ENCODE measurements around the gene PLA2G4B. TPM values are rescaled to one million over a fixed set of nuclear protein-coding genes. Genes with fewer than 3 reads are reported as not detected.

Gene PLA2G4B
- total RNA-seq, 1 experiment from 2014 or later: 3.7 TPM

- no peaks in the 10 kb centered on the region for H4K20me1 ChIP-seq (ENCODE audit: control insufficient read depth, insufficient read depth, insufficient read length)
- H2AFZ ChIP-seq (ENCODE audit: low read length): no peak overlapping the region
- Mint-ChIP-seq H3K9me3 (no peaks in the 10 kb centered on the region; a peak in 1 of 5 replicates), H3K4me1 (peaks cover 11 to 14% of the 10 kb centered on the region in 2 experiments), H3K36me3 (ENCODE audit: insufficient read depth in 1 of 3, low read depth in 3 of 3) (no peaks in the 10 kb centered on the region), H3K27ac (no peak overlapping the region), H3K4me3 (no peak overlapping the region), H3K27me3 (ENCODE audit: low read depth) (peaks cover 1% of the 10 kb centered on the region; the same call in 1 of the 2 replicates)
- TF ChIP-seq CTCF (conservative IDR thresholded peaks at IDR 0.05): no peak
- no peak overlapping the region for H3K23ac ChIP-seq (ENCODE audit: insufficient read length, low read depth, low read length)
- DNase-seq: no peak
- H4K8ac ChIP-seq (replicated peaks; ENCODE audit: insufficient read length, low read depth, low read length): no peak overlapping the region
- H3K18ac ChIP-seq (ENCODE audit: insufficient read length, low read depth, low read length): no peak overlapping the region
- no peak overlapping the region for H2BK15ac ChIP-seq (ENCODE audit: low read depth, low read length)
- no peak overlapping the region for H3T11ph ChIP-seq (ENCODE audit: low read length)
- no peak overlapping the region for H4K91ac ChIP-seq (ENCODE audit: insufficient read length, low read depth, low read length)
- H3K79me2 ChIP-seq (ENCODE audit: insufficient read depth, low read length): no peaks in the 10 kb centered on the region
- no peak overlapping the region for H3K56ac ChIP-seq (ENCODE audit: insufficient read length, low read depth, low read length)
- H2BK20ac ChIP-seq (ENCODE audit: low read depth, low read length, poor library complexity, severe bottlenecking): no peak overlapping the region
- no CpG with 5 or more reads among the region's 3 CpGs for WGBS (ENCODE audit: extremely low coverage, insufficient read length, low lambda C conversion rate)
- no peak overlapping the region for H3K4ac ChIP-seq (ENCODE audit: low read depth, low read length)
- no peaks in the 10 kb centered on the region for H3K23me2 ChIP-seq (ENCODE audit: insufficient read length, low read depth, low read length, poor library complexity, severe bottlenecking)
- H3K27ac ChIP-seq (ENCODE audit: insufficient read length, low read depth, low read length): no peak overlapping the region
- H2BK120ac ChIP-seq (ENCODE audit: low read depth, low read length, poor library complexity, severe bottlenecking): no peak overlapping the region
- H3K14ac ChIP-seq (ENCODE audit: insufficient read depth, low read length): no peak overlapping the region; the same call in 1 of the 2 replicates
- no peak overlapping the region for H3K9ac ChIP-seq (ENCODE audit: extremely low read depth, insufficient read length, low read length)
- H2BK12ac ChIP-seq (ENCODE audit: insufficient read length, low read depth, low read length): no peak overlapping the region
- no peak overlapping the region for H2BK5ac ChIP-seq (ENCODE audit: insufficient read length, low read length)
- no peaks in the 10 kb centered on the region for H3K79me1 ChIP-seq (ENCODE audit: insufficient read depth, low read depth, low read length, poor library complexity, severe bottlenecking)
- H3K4me1 ChIP-seq (ENCODE audit: insufficient read depth, low read length): no peaks in the 10 kb centered on the region
- H3K27me3 ChIP-seq (ENCODE audit: insufficient read depth, low read length): no peaks in the 10 kb centered on the region
- no peak overlapping the region for H3K4me2 ChIP-seq (ENCODE audit: insufficient read depth, insufficient read length, low read length)
- no peaks in the 10 kb centered on the region for H3K9me3 ChIP-seq (ENCODE audit: control insufficient read depth, low read depth, low read length)
- H4K5ac ChIP-seq (ENCODE audit: insufficient read length, low read depth, low read length): no peak overlapping the region
- H2AK5ac ChIP-seq (ENCODE audit: insufficient read length, low read length): no peak overlapping the region
Observed at GRCh38 chr15:41891946-41892345, 53.3 kb downstream of the PLA2G4B start.
